OCI-LY3 (cell line): Measurements from ENCODE around the gene FARP1.

Experiments
- H2AFZ ChIP-seq: fragments of 200-600, 300-600 bp; shearing (Covaris generic); 2 replicates; pipeline ENCODE4 v1.6.0; 2014; ENCODE audit warnings: antibody characterized with exemption, low read depth, low read length
- H3K27ac ChIP-seq: fragments of 200-600, 300-600 bp; sonication (generic); 2 replicates; pipeline ENCODE4 v1.5.1; 2014; ENCODE audit warnings: mild to moderate bottlenecking, low read length, moderate library complexity, mixed read lengths
- H3K27me3 ChIP-seq: fragments of 200-600, 300-600 bp; sonication (generic); 2 replicates; pipeline ENCODE4 v1.6.1; 2014; ENCODE audit warnings: low read depth, low read length, mixed read lengths
- H3K36me3 ChIP-seq: fragments of 200-600, 300-600 bp; sonication (generic); replicated peaks from 2 replicates; pipeline ENCODE3; 2014; ENCODE audit warnings: low read depth, low read length, mixed read lengths
- H3K4me1 ChIP-seq: fragments of 300-600, 200-600 bp; sonication (generic); 2 replicates; pipeline ENCODE4 v1.6.1; 2014; ENCODE audit warnings: low read length, mixed read lengths
- H3K4me2 ChIP-seq: fragments of 200-600, 300-600 bp; sonication (generic); 2 replicates; pipeline ENCODE4 v1.6.1; 2014; ENCODE audit warnings: low read length, mixed read lengths
- H3K4me3 ChIP-seq: fragments of 300-600, 200-600 bp; sonication (generic); 2 replicates; pipeline ENCODE4 v1.5.1; 2014; ENCODE audit warnings: antibody characterized with exemption, mild to moderate bottlenecking, low read length, moderate library complexity
- H3K79me2 ChIP-seq: fragments of 300-600, 200-600 bp; shearing (Covaris generic); 2 replicates; pipeline ENCODE4 v1.6.1; 2014; ENCODE audit warnings: mild to moderate bottlenecking, low read length, mixed read lengths
- H3K9ac ChIP-seq: fragments of 300-600, 200-600 bp; shearing (Covaris generic); 2 replicates; pipeline ENCODE4 v1.6.0; 2014; ENCODE audit warnings: mild to moderate bottlenecking, low read length, moderate library complexity
- H3K9me3 ChIP-seq: fragments of 200-600, 300-600 bp; shearing (Covaris generic); 2 replicates; pipeline ENCODE4 v1.6.1; 2014; ENCODE audit warnings: low read length, mixed read lengths; ENCODE audit not compliant: insufficient read depth
- H4K20me1 ChIP-seq: fragments of 200-600, 300-600 bp; sonication (generic); 2 replicates; pipeline ENCODE4 v1.6.1; 2016; ENCODE audit warnings: low read length, mixed read lengths; ENCODE audit not compliant: insufficient read depth
- CTCF ChIP-seq: fragments of 200-600, 300-600 bp; sonication (generic); IDR thresholded peaks from 2 replicates; pipeline ENCODE4 v1.5.1; 2014; ENCODE audit warnings: antibody characterized with exemption, low read length, low read depth
- EZH2phosphoT487 ChIP-seq: fragments of 200-600 bp; shearing (Covaris generic); IDR thresholded peaks from 2 replicates; pipeline ENCODE4 v1.6.1; 2018; ENCODE audit warnings: antibody characterized with exemption, mixed run types, low read depth

The FARP1 gene

GRCh38 chr13:98305670-98306069 is 162.8 kb downstream of the FARP1 start:
- Histone ChIP-seq H3K79me2 (no peaks in the 10 kb centered on the region), H3K36me3 (no peaks in the 10 kb centered on the region), H2AFZ (no peak overlapping the region), H3K4me1 (no peaks in the 10 kb centered on the region), H3K4me3 (no peak overlapping the region), H4K20me1 (no peaks in the 10 kb centered on the region), H3K27me3 (peaks cover 9% of the 10 kb centered on the region; the same call in 1 of the 2 replicates), H3K4me2 (no peak overlapping the region), H3K9ac (no peak overlapping the region), H3K9me3 (no peaks in the 10 kb centered on the region), H3K27ac (no peak overlapping the region)
- no peak for TF ChIP-seq CTCF

GRCh38 chr13:98307463-98308085 is 164.7 kb downstream of the FARP1 start:
- Histone ChIP-seq H3K27me3 (peaks cover 5% of the 10 kb centered on the region; the same call in 1 of the 2 replicates), H3K27ac (no peak overlapping the region), H3K9ac (no peak overlapping the region), H3K9me3 (no peaks in the 10 kb centered on the region), H3K36me3 (no peaks in the 10 kb centered on the region), H3K4me1 (no peaks in the 10 kb centered on the region), H2AFZ (no peak overlapping the region), H3K4me3 (no peak overlapping the region), H3K79me2 (no peaks in the 10 kb centered on the region), H4K20me1 (no peaks in the 10 kb centered on the region), H3K4me2 (no peak overlapping the region)
- TF ChIP-seq EZH2phosphoT487 (no peak), CTCF (no peak)

GRCh38 chr13:98308086-98308911 is 165.4 kb downstream of the FARP1 start:
- Histone ChIP-seq H4K20me1 (no peaks in the 10 kb centered on the region), H3K9me3 (no peaks in the 10 kb centered on the region), H3K4me1 (no peaks in the 10 kb centered on the region), H3K27me3 (no peaks in the 10 kb centered on the region), H3K9ac (no peak overlapping the region), H3K4me2 (no peak overlapping the region), H3K27ac (no peak overlapping the region), H2AFZ (no peak overlapping the region), H3K4me3 (no peak overlapping the region), H3K36me3 (no peaks in the 10 kb centered on the region), H3K79me2 (no peaks in the 10 kb centered on the region)
- TF ChIP-seq EZH2phosphoT487, result no peak
- no peak for TF ChIP-seq CTCF

- TF ChIP-seq CTCF (no peak), EZH2phosphoT487 (no peak)
- H3K4me3 ChIP-seq, result no peak overlapping the region
- no peaks in the 10 kb centered on the region for H3K9me3 ChIP-seq
- H3K4me1 ChIP-seq, result no peaks in the 10 kb centered on the region
- H3K4me2 ChIP-seq, result no peak overlapping the region
- no peaks in the 10 kb centered on the region for H3K36me3 ChIP-seq
- no peaks in the 10 kb centered on the region for H3K79me2 ChIP-seq
- H3K27me3 ChIP-seq, result no peaks in the 10 kb centered on the region
- no peak overlapping the region for H2AFZ ChIP-seq
- no peaks in the 10 kb centered on the region for H4K20me1 ChIP-seq
- no peak overlapping the region for H3K27ac ChIP-seq
- no peak overlapping the region for H3K9ac ChIP-seq
These were observed 166.9 kb downstream of the FARP1 start for GRCh38 chr13:98309569-98310335.
